Pancreas (tissue), 10 donors: Measurements from ENCODE around the gene TNRC6B. TPM values are rescaled to one million over a fixed set of nuclear protein-coding genes. Genes with fewer than 3 reads are reported as not detected.
A peak's percentile ranks its signal among the peaks of the same experiment; 100 is the strongest.

Experiments used
- ATAC-seq, 4 donors: fragments of 200-7000 bp; cut with Tn5 transposase; one replicate each; pipeline versions ENCODE4 v1.8.0 to v1.9.1; 2020; ENCODE audit warnings: mild to moderate bottlenecking in 4 of 4, moderate library complexity in 4 of 4
- DNase-seq, 6 donors: peaks; one replicate each; pipeline ENCODE4 v3.0.0-alpha.2; 2020
- FAIRE-seq: peaks from 2 replicates; lab custom pipeline; 2012; peaks lifted over from hg19 to GRCh38; lab: Jason Lieb, UNC
- H3K27ac ChIP-seq, 4 donors: fragments of 200-600 bp; sonication (generic); 1 replicate in 3 of 4; 2 replicates in 1 of 4; pipeline versions ENCODE4 v1.5.0 to v1.8.0; 2020
- H3K27me3 ChIP-seq, 4 donors: fragments of 200-600 bp; one replicate each; pipeline ENCODE4 v1.8.0; 2021
- H3K36me3 ChIP-seq, 3 donors: fragments of 200-600 bp; sonication (generic) in 1 of 3; one replicate each; pipeline versions ENCODE4 v1.5.0 to v1.8.0; 2020 to 2021
- H3K4me1 ChIP-seq, 3 donors: fragments of 200-600 bp; one replicate each; pipeline ENCODE4 v1.8.0; 2021
- H3K4me3 ChIP-seq, 4 donors: fragments of 200-600 bp; sonication (generic) in 2 of 4; one replicate each; pipeline versions ENCODE4 v1.5.0 to v1.8.0; 2020 to 2021
- H3K9me3 ChIP-seq, 4 donors: fragments of 200-600 bp; one replicate each; pipeline ENCODE4 v1.8.0; 2021
- WGBS, 2 donors: extraction: QIAGEN DNeasy Blood & Tissue Kit; methylation state at CpG; one replicate each; pipeline ENCODE4 v1.1.7; 2013; 5-methylcytosine and 5-hydroxymethylcytosine counted together
- intact Hi-C, 3 donors: fragments of 100-400 bp; cut with DNase I; formaldehyde crosslinking; loops; one replicate each; pipeline versions ENCODE4 v1.11.1 to v1.14.2; 2022
- polyA plus RNA-seq, 2 donors: library from polyadenylated mRNA; stranded (reverse); fragments of 200-250 nt; gene quantifications; one replicate each; pipeline ENCODE4 v1.2.3, GENCODE V29; 2013
- total RNA-seq, 6 donors: library from RNA; stranded (reverse); fragmentation: NEBNext Ultra II Directional in 4 of 6; extraction: Animal tissue kit (Norgen Biotek cat#: 25700) in 4 of 6; gene quantifications; one replicate each; pipeline versions ENCODE4 v1.2.1 to v1.2.4, GENCODE V29; 2021 to 2023
- TF ChIP-seq, protein P1 (sequence below), 4 donors: fragments of 200-600 bp; sonication (generic) in 3 of 4; IDR thresholded peaks; one replicate each; pipeline versions ENCODE4 v1.5.0 to v1.8.0; 2021; ENCODE audit warnings: antibody characterized with exemption in 4 of 4
- donor health status: healthy with polysubstance abuse.
- donor health status: DM: no; HTN: no; CAD: no; lungs with moderate emphysema.
- donor health status: DM: no; HTN: no; CAD: no.
- donor health status: control.
- donor health status: control.
- donor health status: Bipolar disorder and iron deficiency.
- donor health status: DM: yes; HTN: yes; CAD: no.
- donor health status: DM: no; HTN: no; CAD: no.
- donor health status: DM: no; HTN: no; CAD: no.
- donor health status: DM: yes; HTN: yes; CAD: no.

TNRC6B gene
- total and polyA plus RNA-seq, 8 donors, result 2.2 to 31.3 (median 21.0) TPM

DNA sequence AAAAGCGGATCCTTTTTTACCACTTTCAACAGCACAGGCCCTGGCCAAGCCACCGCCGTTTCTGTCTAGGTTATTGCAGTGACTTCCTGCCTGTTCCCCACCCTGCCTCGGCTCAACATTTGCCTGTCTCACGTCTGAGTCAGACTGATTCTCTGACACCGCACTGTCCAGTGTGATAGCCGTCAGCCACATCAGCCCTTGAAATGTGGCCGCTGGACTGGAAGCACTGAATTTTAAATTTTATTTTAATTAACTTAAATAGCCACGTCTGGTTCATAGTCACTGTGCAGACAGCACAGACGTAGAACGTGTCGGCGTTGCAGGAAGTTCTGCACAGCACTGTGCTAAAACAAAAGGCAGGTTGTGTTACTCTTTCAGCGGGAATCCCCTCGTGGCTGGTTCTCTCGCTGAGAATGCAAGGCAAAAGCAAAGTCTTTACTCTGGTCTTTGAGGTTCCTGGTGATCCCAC, 112.3 kb downstream of the TNRC6B start:
- TF ChIP-seq, protein P1, sequence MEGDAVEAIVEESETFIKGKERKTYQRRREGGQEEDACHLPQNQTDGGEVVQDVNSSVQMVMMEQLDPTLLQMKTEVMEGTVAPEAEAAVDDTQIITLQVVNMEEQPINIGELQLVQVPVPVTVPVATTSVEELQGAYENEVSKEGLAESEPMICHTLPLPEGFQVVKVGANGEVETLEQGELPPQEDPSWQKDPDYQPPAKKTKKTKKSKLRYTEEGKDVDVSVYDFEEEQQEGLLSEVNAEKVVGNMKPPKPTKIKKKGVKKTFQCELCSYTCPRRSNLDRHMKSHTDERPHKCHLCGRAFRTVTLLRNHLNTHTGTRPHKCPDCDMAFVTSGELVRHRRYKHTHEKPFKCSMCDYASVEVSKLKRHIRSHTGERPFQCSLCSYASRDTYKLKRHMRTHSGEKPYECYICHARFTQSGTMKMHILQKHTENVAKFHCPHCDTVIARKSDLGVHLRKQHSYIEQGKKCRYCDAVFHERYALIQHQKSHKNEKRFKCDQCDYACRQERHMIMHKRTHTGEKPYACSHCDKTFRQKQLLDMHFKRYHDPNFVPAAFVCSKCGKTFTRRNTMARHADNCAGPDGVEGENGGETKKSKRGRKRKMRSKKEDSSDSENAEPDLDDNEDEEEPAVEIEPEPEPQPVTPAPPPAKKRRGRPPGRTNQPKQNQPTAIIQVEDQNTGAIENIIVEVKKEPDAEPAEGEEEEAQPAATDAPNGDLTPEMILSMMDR (IDR thresholded peaks at IDR 0.05), result no peak
- WGBS, 2 donors, result 72 to 77% methylated on average over 16 of the region's 16 CpGs
- no peak for FAIRE-seq

GRCh38 chr22:40290516-40290915, 112.8 kb downstream of the TNRC6B start:
- H3K9me3 ChIP-seq, result no peaks in the 10 kb centered on the region
- intact Hi-C loops, result no loop called here
- DNase-seq, result no peak
- ATAC-seq, result peak in 3 of 4 donors; percentile 17 to 32 (median 19)
- H3K4me3 ChIP-seq, result no peak overlapping the region
- peak overlapping the region in 1 of 4 donors; percentile 19 for H3K27ac ChIP-seq
- H3K27me3 ChIP-seq, result no peaks in the 10 kb centered on the region
- no peaks in the 10 kb centered on the region for H3K4me1 ChIP-seq
- peaks cover 0 to 52% (median 3%) of the 10 kb centered on the region in 3 donors for H3K36me3 ChIP-seq
- TF ChIP-seq, protein P1 (IDR thresholded peaks at IDR 0.05), result no peak
- 92 to 95% methylated on average over 7 of the region's 7 CpGs for WGBS, 2 donors
- no peak for FAIRE-seq

More for the DNA sequence above, 112.3 kb downstream of the TNRC6B start:
- Histone ChIP-seq H3K4me3 (no peak overlapping the region), H3K9me3 (no peaks in the 10 kb centered on the region), H3K27me3 (no peaks in the 10 kb centered on the region), H3K27ac (peak overlapping the region in 2 of 4 donors; percentile 19 to 47), H3K4me1 (no peaks in the 10 kb centered on the region), H3K36me3 (peaks cover 0 to 52% (median 3%) of the 10 kb centered on the region in 3 donors)
- DNase-seq (no peak), ATAC-seq (peak in 3 of 4 donors; percentile 45 to 76 (median 58))
- intact Hi-C loops, result no loop called here

DNA sequence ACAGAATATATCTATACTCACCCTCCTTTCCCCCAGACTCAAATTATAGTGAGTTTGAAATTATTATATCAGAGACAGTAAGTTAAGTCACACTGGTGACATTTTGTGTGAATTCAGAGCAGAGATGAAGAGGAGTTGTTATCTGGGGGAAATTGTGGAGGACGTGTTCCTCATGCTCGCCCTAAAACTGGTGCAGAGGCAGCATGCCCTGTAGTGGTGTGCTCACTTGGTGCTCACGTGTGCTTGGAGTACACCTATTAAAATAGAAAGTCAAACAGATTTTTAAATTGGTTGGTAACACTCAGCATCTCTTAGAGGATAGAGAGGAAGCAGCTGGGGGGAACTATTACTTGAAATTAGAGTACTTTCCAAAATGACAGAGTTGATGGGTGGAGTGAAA, 117.0 kb downstream of the TNRC6B start:
- Histone ChIP-seq H3K4me3 (no peak overlapping the region), H3K27ac (no peak overlapping the region), H3K9me3 (no peaks in the 10 kb centered on the region), H3K4me1 (no peaks in the 10 kb centered on the region), H3K27me3 (no peaks in the 10 kb centered on the region), H3K36me3 (peaks cover 0 to 16% (median 3%) of the 10 kb centered on the region in 3 donors)
- intact Hi-C loops, result no loop called here
- no peak for ATAC-seq
- TF ChIP-seq, protein P1 (IDR thresholded peaks at IDR 0.05), result no peak
- WGBS, 2 donors, result 95 to 98% methylated on average over 3 of the region's 3 CpGs
- DNase-seq, result no peak
- no peak for FAIRE-seq

GRCh38 chr22:40300316-40300715, 122.6 kb downstream of the TNRC6B start:
- H3K4me3 ChIP-seq, result no peak overlapping the region
- peaks cover 0 to 27% (median 8%) of the 10 kb centered on the region in 3 donors for H3K36me3 ChIP-seq
- no peak for ATAC-seq
- no peak overlapping the region for H3K27ac ChIP-seq
- no peaks in the 10 kb centered on the region for H3K9me3 ChIP-seq
- intact Hi-C loops, result no loop called here
- no peaks in the 10 kb centered on the region for H3K4me1 ChIP-seq
- no peaks in the 10 kb centered on the region for H3K27me3 ChIP-seq
- DNase-seq, result no peak
- no peak for FAIRE-seq
- TF ChIP-seq, protein P1 (IDR thresholded peaks at IDR 0.05), result no peak

GRCh38 chr22:40300884-40301672, 123.4 kb downstream of the TNRC6B start:
- intact Hi-C loops, result no loop called here
- WGBS, 2 donors, result 94 to 96% methylated on average over 11 of the region's 11 CpGs
- Histone ChIP-seq H3K27ac (no peak overlapping the region), H3K9me3 (no peaks in the 10 kb centered on the region), H3K4me3 (no peak overlapping the region), H3K4me1 (no peaks in the 10 kb centered on the region), H3K27me3 (no peaks in the 10 kb centered on the region), H3K36me3 (peaks cover 0 to 31% (median 8%) of the 10 kb centered on the region in 3 donors)
- TF ChIP-seq, protein P1 (IDR thresholded peaks at IDR 0.05), result no peak
- no peak for DNase-seq
- no peak for FAIRE-seq
- ATAC-seq, result no peak
